Mucosa of stomach (tissue), 1 donor: ENCODE data around the gene MYF6.

Experiments
- H3K27me3 ChIP-seq: one replicate; pipeline ENCODE4 v1.7.0; 2013; ENCODE audit warnings: mild to moderate bottlenecking, low read length; ENCODE audit not compliant: control insufficient read depth, insufficient read depth
- H3K36me3 ChIP-seq: one replicate; pipeline ENCODE4 v1.7.0; 2013; ENCODE audit warnings: low read length; ENCODE audit not compliant: control insufficient read depth, insufficient read depth
- H3K4me1 ChIP-seq: one replicate; pipeline ENCODE4 v1.7.0; 2013; ENCODE audit warnings: mild to moderate bottlenecking, low read length; ENCODE audit not compliant: control insufficient read depth, insufficient read depth
- H3K4me3 ChIP-seq: one replicate; pipeline ENCODE4 v1.7.0; 2013; ENCODE audit warnings: low read length
- H3K9ac ChIP-seq: one replicate; pipeline ENCODE4 v1.7.0; 2013; ENCODE audit warnings: mild to moderate bottlenecking, low read length, moderate library complexity
- H3K9me3 ChIP-seq: one replicate; pipeline ENCODE4 v1.7.0; 2013; ENCODE audit warnings: mild to moderate bottlenecking, low read length, moderate library complexity; ENCODE audit not compliant: control insufficient read depth
- donor health status: Pancreatic carcinoma.

The MYF6 gene

DNA sequence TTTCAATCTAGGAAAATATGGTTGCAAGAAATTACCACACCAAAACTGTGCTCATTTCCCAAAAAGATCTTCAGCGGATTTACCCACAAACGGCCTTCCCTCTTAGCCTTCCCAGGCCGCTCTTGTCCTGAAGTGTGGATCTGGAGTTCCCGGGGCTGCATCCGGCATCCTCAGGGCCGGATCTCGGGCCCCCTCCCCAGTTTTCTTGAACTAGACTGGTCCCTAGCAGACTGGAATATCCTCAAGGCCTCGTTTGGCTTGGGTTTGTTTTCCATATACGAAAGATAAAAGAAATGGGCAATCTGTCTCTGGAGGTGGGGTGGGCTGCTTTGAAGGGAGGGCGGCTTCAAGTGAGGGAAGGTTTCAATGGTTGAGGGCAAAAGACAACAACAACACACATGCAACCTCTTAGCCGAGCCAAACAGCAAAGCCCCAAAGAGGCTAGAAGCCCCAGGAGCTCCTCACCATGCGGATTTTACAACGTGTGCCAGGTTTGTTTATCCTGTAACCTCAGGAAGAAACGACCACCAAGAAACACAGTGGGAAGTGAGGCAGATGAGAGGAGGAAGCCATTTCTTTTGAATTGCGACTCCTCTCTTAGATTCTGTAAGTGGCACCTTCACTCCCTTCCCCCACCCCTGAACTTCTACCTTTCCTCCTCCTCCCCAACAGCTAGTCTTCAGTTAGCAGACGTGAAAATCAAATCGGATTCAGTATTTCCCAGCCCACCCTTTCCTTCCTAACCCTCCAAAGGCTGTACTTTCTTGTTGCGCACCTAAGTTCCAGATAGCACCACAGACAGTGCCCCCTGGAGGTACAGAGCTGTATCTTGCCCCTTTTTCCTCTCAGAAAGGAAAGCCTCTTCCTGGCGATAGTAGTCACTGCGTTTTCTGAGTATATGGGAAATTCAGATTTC, 2.6 kb downstream of the MYF6 start:
- Histone ChIP-seq H3K4me1 (no peaks in the 10 kb centered on the region), H3K27me3 (peaks cover 49% of the 10 kb centered on the region), H3K4me3 (no peak overlapping the region), H3K9me3 (no peaks in the 10 kb centered on the region), H3K9ac (no peak overlapping the region), H3K36me3 (no peaks in the 10 kb centered on the region)

DNA sequence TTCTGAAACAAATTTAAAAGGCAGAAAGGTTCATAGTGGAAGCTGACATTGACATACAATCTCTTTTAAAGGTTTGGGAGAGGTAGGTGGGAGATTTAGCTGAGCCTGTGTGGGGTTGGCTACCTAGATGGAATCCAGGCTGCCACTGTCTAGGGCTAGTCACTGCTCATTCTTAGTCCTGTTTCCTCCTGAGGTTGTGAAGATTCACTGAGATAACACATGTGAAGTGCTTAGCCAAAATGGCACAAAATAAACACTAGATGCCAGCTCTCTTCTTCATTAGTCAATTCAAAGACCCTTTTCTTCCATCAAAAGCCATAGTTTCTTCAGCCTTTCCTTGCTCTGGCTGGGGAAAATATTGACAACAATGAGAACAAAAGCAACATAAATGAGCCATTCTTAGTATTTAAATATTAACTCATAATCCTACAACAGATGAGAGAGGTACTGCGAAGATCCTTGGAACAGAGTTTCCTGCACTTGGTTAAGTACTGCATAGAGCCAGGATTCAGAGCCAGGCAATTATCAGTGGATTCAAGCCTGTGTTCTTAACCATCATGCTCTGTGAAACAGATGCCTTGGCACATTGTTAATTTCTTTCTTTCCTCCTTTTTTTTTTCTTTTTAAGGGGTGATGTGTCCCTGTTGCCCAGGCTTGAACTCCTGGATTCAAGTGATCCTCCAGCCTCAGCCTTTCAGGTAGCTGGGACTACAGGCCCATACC, 3.5 kb downstream of the MYF6 start:
- Histone ChIP-seq H3K4me1 (no peaks in the 10 kb centered on the region), H3K4me3 (no peak overlapping the region), H3K9ac (no peak overlapping the region), H3K27me3 (peaks cover 57% of the 10 kb centered on the region), H3K36me3 (no peaks in the 10 kb centered on the region), H3K9me3 (no peaks in the 10 kb centered on the region)

DNA sequence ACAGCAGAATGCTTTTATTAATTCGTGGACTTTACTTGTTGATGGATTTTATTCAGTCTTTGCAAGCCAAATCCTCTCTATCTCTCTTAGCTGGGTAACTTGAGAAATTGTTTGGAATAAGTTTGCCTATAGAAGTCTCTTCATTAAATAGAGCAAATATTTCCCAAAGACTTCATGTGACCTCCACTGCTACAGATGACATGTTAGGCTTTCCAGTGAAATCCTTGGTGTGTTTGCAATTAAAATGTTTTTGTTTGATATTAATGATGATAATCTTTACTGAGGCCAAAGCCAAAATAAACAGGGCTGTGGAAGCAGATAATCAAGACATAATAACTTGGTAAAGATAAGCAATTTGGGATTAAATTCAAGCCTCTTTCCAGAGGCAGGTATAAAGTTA, 4.4 kb downstream of the MYF6 start:
- H3K4me3 ChIP-seq: no peak overlapping the region
- no peaks in the 10 kb centered on the region for H3K9me3 ChIP-seq
- no peak overlapping the region for H3K9ac ChIP-seq
- no peaks in the 10 kb centered on the region for H3K36me3 ChIP-seq
- peaks cover 65% of the 10 kb centered on the region for H3K27me3 ChIP-seq
- H3K4me1 ChIP-seq: no peaks in the 10 kb centered on the region

DNA sequence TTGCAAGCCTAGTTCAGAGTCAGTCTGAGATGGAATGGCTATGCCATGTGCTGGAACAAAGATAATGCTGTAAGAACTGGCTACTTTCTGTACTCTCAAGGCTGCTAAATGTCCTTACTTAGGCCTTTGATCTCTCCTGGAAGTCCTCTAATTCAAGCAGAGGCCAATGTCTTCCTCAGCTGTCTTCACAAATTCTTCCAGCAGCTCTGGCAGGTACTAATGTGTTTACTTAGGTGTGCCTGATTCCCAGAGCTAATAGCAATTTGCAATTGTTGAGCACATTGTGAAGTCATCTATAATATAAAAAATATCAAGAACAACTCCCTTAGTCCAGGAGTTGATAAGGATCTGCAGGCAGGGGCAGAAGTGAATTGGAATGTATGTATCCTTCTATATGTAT, 5.4 kb downstream of the MYF6 start:
- H3K4me1 ChIP-seq: no peaks in the 10 kb centered on the region
- no peak overlapping the region for H3K4me3 ChIP-seq
- H3K9ac ChIP-seq: no peak overlapping the region
- no peaks in the 10 kb centered on the region for H3K9me3 ChIP-seq
- no peaks in the 10 kb centered on the region for H3K36me3 ChIP-seq
- H3K27me3 ChIP-seq: peaks cover 61% of the 10 kb centered on the region

DNA sequence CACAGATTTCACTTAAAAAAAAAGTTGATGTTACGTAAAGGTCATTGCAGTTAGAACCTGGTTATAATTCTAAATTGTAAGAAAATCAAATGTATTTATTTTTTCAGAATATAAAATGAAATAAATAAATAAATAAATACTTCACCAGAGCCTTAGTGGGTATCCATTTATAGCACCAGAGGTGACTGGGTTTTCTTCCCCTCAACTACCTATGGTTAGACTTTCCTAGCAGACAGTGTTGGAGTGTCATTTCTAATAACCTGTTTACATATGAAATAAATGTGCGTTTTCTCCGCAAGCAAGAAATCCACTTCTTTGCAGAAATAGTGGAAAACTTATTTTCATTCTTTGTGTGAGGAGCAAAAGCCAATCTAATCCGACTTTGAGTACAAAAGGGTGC, 6.0 kb downstream of the MYF6 start:
- Histone ChIP-seq H3K9ac (no peak overlapping the region), H3K9me3 (no peaks in the 10 kb centered on the region), H3K4me3 (no peak overlapping the region), H3K27me3 (peaks cover 59% of the 10 kb centered on the region), H3K36me3 (no peaks in the 10 kb centered on the region), H3K4me1 (no peaks in the 10 kb centered on the region)

DNA sequence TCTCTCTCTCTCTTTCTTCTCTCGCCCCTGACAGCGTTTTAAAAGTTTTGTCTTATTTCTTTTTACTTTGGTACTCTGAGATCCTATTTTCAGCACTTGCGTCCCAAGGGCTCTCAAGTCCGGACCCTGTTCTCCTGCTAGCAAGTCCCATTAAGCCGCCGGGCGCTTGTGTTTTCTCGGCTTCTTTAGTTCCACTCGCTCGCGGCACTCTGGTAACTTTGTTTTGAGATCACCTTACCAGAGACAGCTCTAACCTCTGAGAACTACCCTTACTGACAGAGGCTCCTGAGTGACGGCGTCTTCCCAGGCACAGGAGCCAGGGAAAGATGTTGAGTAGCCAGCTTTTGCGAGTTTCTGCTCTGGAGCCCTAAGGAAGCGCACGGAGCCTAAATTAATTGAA, 6.6 kb downstream of the MYF6 start:
- Histone ChIP-seq H3K36me3 (no peaks in the 10 kb centered on the region), H3K4me1 (no peaks in the 10 kb centered on the region), H3K4me3 (no peak overlapping the region), H3K9me3 (no peaks in the 10 kb centered on the region), H3K27me3 (peaks cover 53% of the 10 kb centered on the region), H3K9ac (no peak overlapping the region)

DNA sequence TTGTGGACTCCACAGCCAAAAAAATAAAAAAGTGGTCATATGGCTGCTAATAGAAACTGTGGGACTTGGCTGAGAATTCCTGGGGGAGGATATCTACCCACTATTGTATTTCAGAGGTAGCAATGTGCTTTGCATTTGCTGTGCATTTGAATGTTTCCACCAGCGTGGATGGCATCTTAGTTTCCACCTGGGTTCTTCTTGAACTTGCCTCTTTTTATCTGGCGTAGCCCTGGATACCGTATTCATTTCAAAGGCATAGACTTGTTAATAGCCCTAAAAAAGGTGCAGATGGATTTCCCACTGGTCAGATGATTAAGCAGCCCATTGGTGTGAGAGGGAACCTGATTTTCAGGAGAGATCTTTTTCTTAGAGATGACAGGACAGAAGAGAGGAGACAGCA, 7.4 kb downstream of the MYF6 start:
- Histone ChIP-seq H3K9me3 (no peaks in the 10 kb centered on the region), H3K4me3 (no peak overlapping the region), H3K9ac (no peak overlapping the region), H3K27me3 (peaks cover 45% of the 10 kb centered on the region), H3K36me3 (no peaks in the 10 kb centered on the region), H3K4me1 (no peaks in the 10 kb centered on the region)

DNA sequence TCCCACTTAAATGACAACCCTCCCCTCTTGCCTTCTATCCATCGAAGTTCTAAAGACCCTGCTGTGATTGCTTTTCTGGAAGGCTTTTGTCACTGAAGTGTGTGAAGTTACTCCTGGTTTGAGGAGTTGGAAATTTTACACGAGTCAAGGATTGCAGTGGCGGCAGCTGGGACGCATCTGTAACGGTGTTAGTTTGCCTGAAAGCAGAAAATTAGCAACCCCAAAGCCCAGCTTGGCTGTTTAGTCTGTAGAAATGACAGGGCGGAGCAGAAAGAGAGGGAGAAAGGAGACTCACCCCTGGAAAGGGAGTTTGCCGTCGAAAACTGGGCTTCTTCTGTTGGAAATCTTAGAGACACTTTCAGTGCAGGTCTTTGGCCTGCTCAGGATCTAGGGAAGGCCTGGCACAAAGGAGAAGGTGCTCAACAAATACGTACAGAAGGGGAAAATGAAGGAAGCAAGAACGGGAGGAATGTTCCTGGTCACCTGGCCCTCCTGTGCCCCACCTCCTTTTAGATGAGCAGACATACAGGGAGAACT, 8.3 kb downstream of the MYF6 start:
- Histone ChIP-seq H3K4me3 (no peak overlapping the region), H3K9me3 (no peaks in the 10 kb centered on the region), H3K36me3 (no peaks in the 10 kb centered on the region), H3K4me1 (no peaks in the 10 kb centered on the region), H3K27me3 (peaks cover 42% of the 10 kb centered on the region), H3K9ac (no peak overlapping the region)

DNA sequence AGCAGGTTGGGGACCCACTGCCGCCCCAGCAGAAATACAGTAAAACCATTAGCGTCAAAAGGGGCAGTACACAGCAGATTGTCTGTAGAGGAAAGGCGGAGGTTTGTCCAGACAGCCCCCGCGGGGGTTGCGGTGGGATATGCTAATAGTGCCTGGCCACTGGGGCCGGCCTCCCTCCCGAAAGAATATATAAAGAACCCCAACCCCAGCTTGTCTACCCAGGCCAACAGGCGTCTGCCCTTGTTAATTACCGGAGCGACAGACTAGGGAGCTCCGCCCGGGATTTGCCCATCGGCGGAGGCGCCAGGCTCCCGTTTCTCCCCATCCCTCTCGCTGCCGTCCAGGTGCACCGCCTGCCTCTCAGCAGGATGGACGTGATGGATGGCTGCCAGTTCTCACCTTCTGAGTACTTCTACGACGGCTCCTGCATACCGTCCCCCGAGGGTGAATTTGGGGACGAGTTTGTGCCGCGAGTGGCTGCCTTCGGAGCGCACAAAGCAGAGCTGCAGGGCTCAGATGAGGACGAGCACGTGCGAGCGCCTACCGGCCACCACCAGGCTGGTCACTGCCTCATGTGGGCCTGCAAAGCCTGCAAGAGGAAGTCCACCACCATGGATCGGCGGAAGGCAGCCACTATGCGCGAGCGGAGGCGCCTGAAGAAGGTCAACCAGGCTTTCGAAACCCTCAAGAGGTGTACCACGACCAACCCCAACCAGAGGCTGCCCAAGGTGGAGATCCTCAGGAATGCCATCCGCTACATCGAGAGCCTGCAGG, 9.4 kb downstream of the MYF6 start, which contains the start of gene MYF5:
MYF5 (plus strand) TSS at position 217 of the 774 bp plus-strand sequence; CDS start at position 369, 152 bp downstream.
- Histone ChIP-seq H3K4me1 (no peaks in the 10 kb centered on the region), H3K4me3 (no peak within 1 kb of the TSS), H3K36me3 (no peaks in the 10 kb centered on the region), H3K9me3 (no peaks in the 10 kb centered on the region), H3K27me3 (peaks cover 46% of the 10 kb centered on the region), H3K9ac (no peak within 1 kb of the TSS)

DNA sequence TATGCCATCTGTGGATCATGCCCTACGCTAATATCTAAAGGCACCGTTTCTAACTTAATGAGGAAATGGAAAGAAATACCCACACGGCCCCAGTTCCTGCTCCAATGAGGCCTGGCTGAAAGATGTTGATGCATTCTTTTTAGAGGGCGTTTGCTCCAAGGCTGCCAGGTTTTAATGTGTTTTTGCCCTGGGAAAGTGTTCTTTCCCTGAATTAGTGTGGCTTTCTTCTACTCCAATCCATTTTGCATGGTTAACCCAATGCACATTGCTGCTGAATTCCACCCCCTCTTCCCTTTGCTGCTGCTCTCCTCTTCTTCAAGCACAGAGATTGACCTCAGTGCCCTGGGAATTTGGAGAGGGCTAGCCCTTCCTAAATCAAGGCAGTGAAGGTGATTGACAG, 10.4 kb downstream of the MYF6 start:
- Histone ChIP-seq H3K9ac (no peak overlapping the region), H3K36me3 (no peaks in the 10 kb centered on the region), H3K4me3 (no peak overlapping the region), H3K27me3 (peaks cover 46% of the 10 kb centered on the region), H3K4me1 (no peaks in the 10 kb centered on the region), H3K9me3 (no peaks in the 10 kb centered on the region)

DNA sequence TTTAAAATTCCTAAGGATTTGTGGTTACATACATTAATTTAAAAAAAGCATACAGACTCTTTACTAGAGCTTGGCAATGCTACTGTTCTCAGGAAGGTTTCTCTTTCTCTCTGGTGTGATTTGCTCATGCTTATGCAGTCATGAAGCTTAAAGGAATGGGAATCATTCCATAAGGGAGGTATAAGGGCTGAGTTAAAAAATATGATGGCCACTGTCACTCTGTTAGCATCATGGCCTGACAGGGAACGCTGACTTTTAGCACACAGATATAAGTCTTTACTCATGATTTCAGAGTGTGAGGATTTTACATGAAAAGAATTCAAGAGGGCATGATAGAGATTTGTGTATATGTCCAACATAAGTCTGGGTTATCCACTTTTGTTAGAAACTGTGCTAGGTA, 13.1 kb downstream of the MYF6 start:
- no peak overlapping the region for H3K9ac ChIP-seq
- no peaks in the 10 kb centered on the region for H3K9me3 ChIP-seq
- no peak overlapping the region for H3K4me3 ChIP-seq

More for the DNA sequence above, 13.1 kb downstream of the MYF6 start:
- no peaks in the 10 kb centered on the region for H3K36me3 ChIP-seq
- no peaks in the 10 kb centered on the region for H3K4me1 ChIP-seq
- peaks cover 33% of the 10 kb centered on the region for H3K27me3 ChIP-seq
